HepG2 (cell line): ENCODE measurements around the gene TADA2A. TPM values are rescaled to one million over a fixed set of nuclear protein-coding genes. Genes with fewer than 3 reads are reported as not detected.

Experiments used
- DNMT3B ChIP-seq: conservative IDR thresholded peaks from 2 replicates; pipeline ENCODE4 v1.6.1; 2016; ENCODE audit warnings: missing biosample characterization, control low read depth
- IRF2 ChIP-seq: IDR thresholded peaks from 2 replicates; pipeline ENCODE4 v1.6.1; 2018; ENCODE audit warnings: missing genetic modification reagents, missing compliant biosample characterization
- JARID2 ChIP-seq: sonication (generic); formaldehyde crosslinking; IDR thresholded peaks from 2 replicates; pipeline ENCODE4 v1.8.1; 2023; ENCODE audit warnings: missing genetic modification reagents, inconsistent platforms; ENCODE audit not compliant: insufficient replicate concordance
- MBNL3 ChIP-seq: fragments of 250-450 bp; sonication (Bioruptor Pico); conservative IDR thresholded peaks from 2 replicates; pipeline ENCODE4 v1.8.0; 2022; ENCODE audit warnings: mild to moderate bottlenecking, inconsistent platforms
- NPAS2 ChIP-seq: sonication (generic); formaldehyde crosslinking; IDR thresholded peaks from 2 replicates; pipeline ENCODE4 v1.8.0; 2022; ENCODE audit warnings: mild to moderate bottlenecking, missing genetic modification reagents, borderline replicate concordance
- RAD51 ChIP-seq: fragments of 450-650 bp; IDR thresholded peaks from 2 replicates; pipeline ENCODE4 v1.6.1; 2016; ENCODE audit warnings: borderline replicate concordance
- XBP1 ChIP-seq: sonication (generic); formaldehyde crosslinking; IDR thresholded peaks from 2 replicates; pipeline ENCODE4 v1.5.0; 2020; ENCODE audit warnings: missing genetic modification reagents
- ZEB1 ChIP-seq: IDR thresholded peaks from 2 replicates; pipeline ENCODE4 v1.6.1; 2012; ENCODE audit warnings: mild to moderate bottlenecking, low read depth, inconsistent platforms; ENCODE audit not compliant: insufficient replicate concordance
- ZNF20 ChIP-seq: sonication (generic); formaldehyde crosslinking; IDR thresholded peaks from 2 replicates; pipeline ENCODE4 v1.4.0; 2020; ENCODE audit warnings: mild to moderate bottlenecking, moderate library complexity, missing genetic modification reagents
- ZNF343 ChIP-seq: sonication (generic); formaldehyde crosslinking; IDR thresholded peaks from 2 replicates; pipeline ENCODE4 v1.4.0; 2020; ENCODE audit warnings: mild to moderate bottlenecking, missing genetic modification reagents
- ZNF615 ChIP-seq: sonication (generic); formaldehyde crosslinking; IDR thresholded peaks from 2 replicates; pipeline ENCODE4 v1.5.0; 2020; ENCODE audit warnings: mild to moderate bottlenecking, missing genetic modification reagents, borderline replicate concordance
- ZNF619 ChIP-seq: sonication (generic); formaldehyde crosslinking; IDR thresholded peaks from 2 replicates; pipeline ENCODE4 v1.4.0; 2020; ENCODE audit warnings: mild to moderate bottlenecking, missing genetic modification reagents
- ZNF629 ChIP-seq: sonication (generic); formaldehyde crosslinking; conservative IDR thresholded peaks from 2 replicates; pipeline ENCODE4 v1.5.0; 2020; ENCODE audit warnings: missing genetic modification reagents
- ZSCAN30 ChIP-seq: sonication (generic); formaldehyde crosslinking; IDR thresholded peaks from 2 replicates; pipeline ENCODE4 v1.5.0; 2020; ENCODE audit warnings: mild to moderate bottlenecking, missing genetic modification reagents
- polyA plus RNA-seq, 8 experiments: library from polyadenylated mRNA; depleted of rRNA in 3 of 8; stranded (reverse) in 7 of 8; unstranded in 1 of 8; fragments of >200 nt; fragmentation: Illumina TruSeq in 4 of 8; extraction: Trizol in 4 of 8; gene quantifications; 2 replicates each; pipeline versions ENCODE4 v1.2.1 to v1.2.3, GENCODE V29; 2011 to 2016; ENCODE audit warnings: low read depth in 4 of 8, missing spikeins in 1 of 8, mixed read lengths in 1 of 8; ENCODE audit not compliant: insufficient read depth in 1 of 8
- total RNA-seq, 5 experiments: library from RNA; depleted of rRNA; stranded (reverse); fragments of >200 nt; fragmentation: Illumina TruSeq; extraction: Trizol; gene quantifications; 2 replicates each; pipeline ENCODE4 v1.2.3, GENCODE V29; 2016; ENCODE audit warnings: low read depth in 1 of 5
- TF ChIP-seq, protein P1 (sequence below): sonication (generic); formaldehyde crosslinking; IDR thresholded peaks from 2 replicates; pipeline ENCODE4 v1.5.0; 2020; ENCODE audit warnings: mild to moderate bottlenecking, missing genetic modification reagents, moderate library complexity
- TF ChIP-seq, protein P2 (sequence below): sonication (generic); formaldehyde crosslinking; IDR thresholded peaks from 2 replicates; pipeline ENCODE4 v1.4.0; 2020; ENCODE audit warnings: missing genetic modification reagents; ENCODE audit errors: not compliant biosample characterization
- TF ChIP-seq, protein P3 (sequence below): sonication (generic); formaldehyde crosslinking; IDR thresholded peaks from 2 replicates; pipeline ENCODE4 v1.8.0; 2022; ENCODE audit warnings: missing genetic modification reagents, mild to moderate bottlenecking, borderline replicate concordance
- TF ChIP-seq, protein P4 (sequence below): sonication (generic); formaldehyde crosslinking; IDR thresholded peaks from 2 replicates; pipeline ENCODE4 v1.5.1; 2020; ENCODE audit warnings: missing genetic modification reagents, mild to moderate bottlenecking, borderline replicate concordance
- TF ChIP-seq, protein P5 (sequence below): sonication (generic); formaldehyde crosslinking; IDR thresholded peaks from 2 replicates; pipeline ENCODE4 v1.5.0; 2020; ENCODE audit warnings: mild to moderate bottlenecking, missing genetic modification reagents, borderline replicate concordance
- TF ChIP-seq, protein P6 (sequence below): sonication (generic); formaldehyde crosslinking; IDR thresholded peaks from 2 replicates; pipeline ENCODE4 v1.5.0; 2020; ENCODE audit warnings: missing genetic modification reagents, mild to moderate bottlenecking, borderline replicate concordance

Gene TADA2A
- total and polyA plus RNA-seq, 2 of the 13 experiments (the other 11 are each of a cell fraction or from before 2014, with no cell fraction given): 8.0 to 14.0 TPM

DNA sequence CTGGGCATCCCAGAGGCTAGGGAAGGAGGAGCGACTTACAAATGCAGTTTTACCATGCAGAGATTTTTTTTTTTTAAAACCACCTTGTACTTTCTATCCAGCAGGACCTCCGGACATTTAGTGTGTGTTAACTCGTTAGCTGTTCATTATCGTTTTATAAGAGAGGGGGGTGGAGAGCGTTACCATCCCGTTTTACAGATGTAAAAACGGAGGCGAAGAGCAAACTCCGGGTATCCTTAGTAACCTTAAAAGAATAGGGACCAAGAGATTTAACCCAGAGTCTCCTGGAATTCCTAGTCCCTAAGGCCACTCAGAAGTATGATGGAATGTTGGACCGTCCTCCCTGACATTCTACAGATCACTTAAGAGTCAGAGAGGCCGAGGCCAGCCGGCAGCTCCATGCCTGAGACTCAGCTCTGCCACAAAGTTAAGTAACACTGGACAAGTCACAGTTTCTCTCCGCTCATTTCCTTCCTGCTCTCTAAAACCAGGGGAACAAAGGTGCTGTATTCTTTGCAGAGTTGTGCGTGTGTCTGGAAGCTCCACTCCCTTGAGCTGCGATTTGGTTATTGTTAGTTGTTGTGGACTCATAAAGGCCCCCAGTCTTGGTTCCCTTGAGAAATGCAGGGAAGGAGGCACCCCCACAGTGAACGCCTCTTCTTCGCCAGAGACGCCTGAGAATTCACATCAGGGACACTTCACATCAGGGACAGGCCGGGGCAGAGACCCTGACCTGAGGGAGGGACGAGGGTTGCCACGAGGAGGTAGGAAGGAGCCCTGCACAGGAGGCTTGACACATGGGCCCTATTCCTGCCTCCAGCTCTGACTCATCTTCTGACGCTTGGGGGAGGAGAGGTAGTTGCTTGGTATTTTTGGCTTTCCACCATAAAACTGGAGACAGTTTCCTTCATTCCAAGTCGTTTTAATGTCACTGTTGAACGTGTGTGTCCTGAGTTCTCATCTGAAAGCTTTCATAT, 84.2 kb downstream of the TADA2A start (continued):
- TF ChIP-seq, protein P1, sequence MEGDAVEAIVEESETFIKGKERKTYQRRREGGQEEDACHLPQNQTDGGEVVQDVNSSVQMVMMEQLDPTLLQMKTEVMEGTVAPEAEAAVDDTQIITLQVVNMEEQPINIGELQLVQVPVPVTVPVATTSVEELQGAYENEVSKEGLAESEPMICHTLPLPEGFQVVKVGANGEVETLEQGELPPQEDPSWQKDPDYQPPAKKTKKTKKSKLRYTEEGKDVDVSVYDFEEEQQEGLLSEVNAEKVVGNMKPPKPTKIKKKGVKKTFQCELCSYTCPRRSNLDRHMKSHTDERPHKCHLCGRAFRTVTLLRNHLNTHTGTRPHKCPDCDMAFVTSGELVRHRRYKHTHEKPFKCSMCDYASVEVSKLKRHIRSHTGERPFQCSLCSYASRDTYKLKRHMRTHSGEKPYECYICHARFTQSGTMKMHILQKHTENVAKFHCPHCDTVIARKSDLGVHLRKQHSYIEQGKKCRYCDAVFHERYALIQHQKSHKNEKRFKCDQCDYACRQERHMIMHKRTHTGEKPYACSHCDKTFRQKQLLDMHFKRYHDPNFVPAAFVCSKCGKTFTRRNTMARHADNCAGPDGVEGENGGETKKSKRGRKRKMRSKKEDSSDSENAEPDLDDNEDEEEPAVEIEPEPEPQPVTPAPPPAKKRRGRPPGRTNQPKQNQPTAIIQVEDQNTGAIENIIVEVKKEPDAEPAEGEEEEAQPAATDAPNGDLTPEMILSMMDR (CRISPR knock-in tag): 0 out of 2 replicates have a peak, but pooled peaks have one; percentile 2
- TF ChIP-seq, protein P2, sequence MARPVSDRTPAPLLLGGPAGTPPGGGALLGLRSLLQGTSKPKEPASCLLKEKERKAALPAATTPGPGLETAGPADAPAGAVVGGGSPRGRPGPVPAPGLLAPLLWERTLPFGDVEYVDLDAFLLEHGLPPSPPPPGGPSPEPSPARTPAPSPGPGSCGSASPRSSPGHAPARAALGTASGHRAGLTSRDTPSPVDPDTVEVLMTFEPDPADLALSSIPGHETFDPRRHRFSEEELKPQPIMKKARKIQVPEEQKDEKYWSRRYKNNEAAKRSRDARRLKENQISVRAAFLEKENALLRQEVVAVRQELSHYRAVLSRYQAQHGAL (CRISPR knock-in tag): no peak
- TF ChIP-seq, protein P3, sequence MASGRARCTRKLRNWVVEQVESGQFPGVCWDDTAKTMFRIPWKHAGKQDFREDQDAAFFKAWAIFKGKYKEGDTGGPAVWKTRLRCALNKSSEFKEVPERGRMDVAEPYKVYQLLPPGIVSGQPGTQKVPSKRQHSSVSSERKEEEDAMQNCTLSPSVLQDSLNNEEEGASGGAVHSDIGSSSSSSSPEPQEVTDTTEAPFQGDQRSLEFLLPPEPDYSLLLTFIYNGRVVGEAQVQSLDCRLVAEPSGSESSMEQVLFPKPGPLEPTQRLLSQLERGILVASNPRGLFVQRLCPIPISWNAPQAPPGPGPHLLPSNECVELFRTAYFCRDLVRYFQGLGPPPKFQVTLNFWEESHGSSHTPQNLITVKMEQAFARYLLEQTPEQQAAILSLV (CRISPR knock-in tag): no peak
- no peak for TF ChIP-seq XBP1
- TF ChIP-seq RAD51: no peak
- TF ChIP-seq JARID2 (CRISPR knock-in tag): no peak
- peak; percentile 88 for TF ChIP-seq ZNF629
- no peak for TF ChIP-seq ZSCAN30
- TF ChIP-seq, protein P4, sequence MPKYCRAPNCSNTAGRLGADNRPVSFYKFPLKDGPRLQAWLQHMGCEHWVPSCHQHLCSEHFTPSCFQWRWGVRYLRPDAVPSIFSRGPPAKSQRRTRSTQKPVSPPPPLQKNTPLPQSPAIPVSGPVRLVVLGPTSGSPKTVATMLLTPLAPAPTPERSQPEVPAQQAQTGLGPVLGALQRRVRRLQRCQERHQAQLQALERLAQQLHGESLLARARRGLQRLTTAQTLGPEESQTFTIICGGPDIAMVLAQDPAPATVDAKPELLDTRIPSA: no peak
- no peak for TF ChIP-seq ZNF343 (CRISPR knock-in tag)
- no peak for TF ChIP-seq NPAS2
- TF ChIP-seq, protein P5, sequence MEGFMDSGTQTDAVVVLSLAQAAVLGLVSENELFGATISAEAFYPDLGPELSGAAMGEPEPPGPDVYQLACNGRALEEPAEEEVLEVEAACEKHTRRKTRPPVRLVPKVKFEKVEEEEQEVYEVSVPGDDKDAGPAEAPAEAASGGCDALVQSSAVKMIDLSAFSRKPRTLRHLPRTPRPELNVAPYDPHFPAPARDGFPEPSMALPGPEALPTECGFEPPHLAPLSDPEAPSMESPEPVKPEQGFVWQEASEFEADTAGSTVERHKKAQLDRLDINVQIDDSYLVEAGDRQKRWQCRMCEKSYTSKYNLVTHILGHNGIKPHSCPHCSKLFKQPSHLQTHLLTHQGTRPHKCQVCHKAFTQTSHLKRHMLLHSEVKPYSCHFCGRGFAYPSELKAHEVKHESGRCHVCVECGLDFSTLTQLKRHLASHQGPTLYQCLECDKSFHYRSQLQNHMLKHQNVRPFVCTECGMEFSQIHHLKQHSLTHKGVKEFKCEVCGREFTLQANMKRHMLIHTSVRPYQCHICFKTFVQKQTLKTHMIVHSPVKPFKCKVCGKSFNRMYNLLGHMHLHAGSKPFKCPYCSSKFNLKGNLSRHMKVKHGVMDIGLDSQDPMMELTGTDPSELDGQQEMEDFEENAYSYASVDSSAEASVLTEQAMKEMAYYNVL: no peak
- TF ChIP-seq MBNL3 (CRISPR knock-in tag): no peak
- no peak for TF ChIP-seq ZNF619 (CRISPR knock-in tag)
- TF ChIP-seq, protein P6, sequence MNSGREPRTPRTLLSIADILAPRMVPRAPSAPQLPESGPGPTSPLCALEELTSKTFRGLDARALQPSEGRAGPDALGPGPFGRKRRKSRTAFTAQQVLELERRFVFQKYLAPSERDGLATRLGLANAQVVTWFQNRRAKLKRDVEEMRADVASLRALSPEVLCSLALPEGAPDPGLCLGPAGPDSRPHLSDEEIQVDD (CRISPR knock-in tag): no peak
- TF ChIP-seq IRF2 (CRISPR knock-in tag): no peak
- no peak for TF ChIP-seq DNMT3B (CRISPR knock-in tag)
- no peak for TF ChIP-seq ZNF615 (CRISPR knock-in tag)
- TF ChIP-seq ZNF20 (CRISPR knock-in tag): no peak
- TF ChIP-seq ZEB1: no peak
